ENCODE data around the gene PALM. TPM values are rescaled to one million over a fixed set of nuclear protein-coding genes. Genes with fewer than 3 reads are reported as not detected.
A peak's percentile ranks its signal among the peaks of the same experiment; 100 is the strongest.

The PALM gene
- total RNA-seq, 1 experiment from 2014 or later: 43.7 TPM

DNA sequence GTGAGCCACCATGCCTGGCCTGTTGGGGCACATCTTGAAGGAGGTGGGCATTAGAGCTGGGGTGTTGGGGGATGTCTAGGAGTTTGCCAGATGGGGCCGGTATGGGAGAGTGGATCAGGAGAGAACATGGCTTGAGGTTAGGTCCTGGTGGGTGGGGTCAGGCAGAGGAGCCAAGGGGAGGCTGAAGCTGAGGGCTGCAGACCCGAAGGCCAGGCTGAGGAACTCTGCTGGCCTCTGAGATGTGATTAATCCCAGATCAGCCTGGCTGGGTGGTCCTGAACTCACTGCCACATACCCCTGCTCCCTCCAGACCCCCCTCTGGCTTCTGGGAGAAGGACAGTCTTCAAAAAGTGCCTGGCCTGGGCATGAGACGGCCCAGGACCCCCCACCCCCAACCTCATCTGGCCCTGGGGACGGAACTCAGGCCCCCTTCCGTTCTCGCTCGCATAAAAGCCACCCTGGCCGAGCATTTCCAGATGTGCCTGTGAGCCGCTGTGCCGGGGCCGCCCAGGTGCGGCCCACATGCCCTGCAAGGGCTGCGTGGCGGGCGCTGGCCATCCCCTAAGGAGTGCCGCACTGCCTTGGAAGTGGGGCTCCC is 29.8 kb upstream of the PALM start:
- Histone ChIP-seq H3K9me3 (ENCODE audit: control insufficient read depth in 1 of 2, insufficient read depth in 1 of 2, low read depth in 1 of 2, low read length in 2 of 2) (no peaks in the 10 kb centered on the region), H3K9me2 (ENCODE audit: insufficient read depth) (no peaks in the 10 kb centered on the region), H3K27me3 (ENCODE audit: insufficient read depth, low read length) (no peaks in the 10 kb centered on the region), H3K4me3 (replicated peaks in 1 of 2; ENCODE audit: low read depth in 1 of 2, low read length in 2 of 2) (peak overlapping the region; percentile 56 to 82), H3K9ac (ENCODE audit: low read length) (peak overlapping the region; percentile 97), H2AFZ (ENCODE audit: low read depth, low read length, poor library complexity, severe bottlenecking) (no peak overlapping the region), H3K27ac (ENCODE audit: low read depth, low read length) (peak overlapping the region; percentile 99), H3K4me1 (ENCODE audit: control insufficient read depth in 1 of 2, insufficient read depth in 2 of 2, low read length in 2 of 2) (peaks cover 21 to 48% of the 10 kb centered on the region in 2 experiments), H3K36me3 (ENCODE audit: control insufficient read depth in 1 of 2, insufficient read depth in 2 of 2, low read length in 2 of 2) (no peaks in the 10 kb centered on the region; a peak in 1 of 4 replicates), H3K79me2 (ENCODE audit: insufficient read depth, low read length) (peaks cover 22% of the 10 kb centered on the region; the same call in 1 of the 2 replicates), H4K20me1 (ENCODE audit: insufficient read depth) (no peaks in the 10 kb centered on the region), H3K4me2 (ENCODE audit: low read length) (peak overlapping the region; percentile 98)
- RAD21 ChIA-PET (ENCODE audit: low non-redundant PET in 1 of 2, low total read pairs in 2 of 2, uncharacterized antibody in 2 of 2, unreplicated experiment in 2 of 2): no interaction called here
- TF ChIP-seq SIN3A (IDR thresholded peaks at IDR 0.05; ENCODE audit: low read depth) (no peak), SRF (IDR thresholded peaks at IDR 0.05; ENCODE audit: low read depth) (no peak), ZFX (IDR thresholded peaks at IDR 0.05) (no peak), EGR1 (IDR thresholded peaks at IDR 0.05; ENCODE audit: low read depth) (no peak), FOSL1 (IDR thresholded peaks at IDR 0.05; ENCODE audit: low read depth) (no peak), CBX3 (IDR thresholded peaks at IDR 0.05; ENCODE audit: low read depth) (no peak), ZNF274 (IDR thresholded peaks at IDR 0.05; ENCODE audit: low read depth, low read length) (no peak), ELF1 (IDR thresholded peaks at IDR 0.05; ENCODE audit: borderline replicate concordance, low read depth) (no peak), RAD21 (IDR thresholded peaks at IDR 0.05; ENCODE audit: low read depth) (no peak), CEBPB (IDR thresholded peaks at IDR 0.05; ENCODE audit: low read depth) (no peak), JUND (IDR thresholded peaks at IDR 0.05) (no peak)
- TF ChIP-seq, protein P1, sequence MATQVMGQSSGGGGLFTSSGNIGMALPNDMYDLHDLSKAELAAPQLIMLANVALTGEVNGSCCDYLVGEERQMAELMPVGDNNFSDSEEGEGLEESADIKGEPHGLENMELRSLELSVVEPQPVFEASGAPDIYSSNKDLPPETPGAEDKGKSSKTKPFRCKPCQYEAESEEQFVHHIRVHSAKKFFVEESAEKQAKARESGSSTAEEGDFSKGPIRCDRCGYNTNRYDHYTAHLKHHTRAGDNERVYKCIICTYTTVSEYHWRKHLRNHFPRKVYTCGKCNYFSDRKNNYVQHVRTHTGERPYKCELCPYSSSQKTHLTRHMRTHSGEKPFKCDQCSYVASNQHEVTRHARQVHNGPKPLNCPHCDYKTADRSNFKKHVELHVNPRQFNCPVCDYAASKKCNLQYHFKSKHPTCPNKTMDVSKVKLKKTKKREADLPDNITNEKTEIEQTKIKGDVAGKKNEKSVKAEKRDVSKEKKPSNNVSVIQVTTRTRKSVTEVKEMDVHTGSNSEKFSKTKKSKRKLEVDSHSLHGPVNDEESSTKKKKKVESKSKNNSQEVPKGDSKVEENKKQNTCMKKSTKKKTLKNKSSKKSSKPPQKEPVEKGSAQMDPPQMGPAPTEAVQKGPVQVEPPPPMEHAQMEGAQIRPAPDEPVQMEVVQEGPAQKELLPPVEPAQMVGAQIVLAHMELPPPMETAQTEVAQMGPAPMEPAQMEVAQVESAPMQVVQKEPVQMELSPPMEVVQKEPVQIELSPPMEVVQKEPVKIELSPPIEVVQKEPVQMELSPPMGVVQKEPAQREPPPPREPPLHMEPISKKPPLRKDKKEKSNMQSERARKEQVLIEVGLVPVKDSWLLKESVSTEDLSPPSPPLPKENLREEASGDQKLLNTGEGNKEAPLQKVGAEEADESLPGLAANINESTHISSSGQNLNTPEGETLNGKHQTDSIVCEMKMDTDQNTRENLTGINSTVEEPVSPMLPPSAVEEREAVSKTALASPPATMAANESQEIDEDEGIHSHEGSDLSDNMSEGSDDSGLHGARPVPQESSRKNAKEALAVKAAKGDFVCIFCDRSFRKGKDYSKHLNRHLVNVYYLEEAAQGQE (IDR thresholded peaks at IDR 0.05; ENCODE audit: low read depth): no peak
- TF ChIP-seq, protein P2, sequence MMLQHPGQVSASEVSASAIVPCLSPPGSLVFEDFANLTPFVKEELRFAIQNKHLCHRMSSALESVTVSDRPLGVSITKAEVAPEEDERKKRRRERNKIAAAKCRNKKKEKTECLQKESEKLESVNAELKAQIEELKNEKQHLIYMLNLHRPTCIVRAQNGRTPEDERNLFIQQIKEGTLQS (IDR thresholded peaks at IDR 0.05): no peak
- TF ChIP-seq, protein P3, sequence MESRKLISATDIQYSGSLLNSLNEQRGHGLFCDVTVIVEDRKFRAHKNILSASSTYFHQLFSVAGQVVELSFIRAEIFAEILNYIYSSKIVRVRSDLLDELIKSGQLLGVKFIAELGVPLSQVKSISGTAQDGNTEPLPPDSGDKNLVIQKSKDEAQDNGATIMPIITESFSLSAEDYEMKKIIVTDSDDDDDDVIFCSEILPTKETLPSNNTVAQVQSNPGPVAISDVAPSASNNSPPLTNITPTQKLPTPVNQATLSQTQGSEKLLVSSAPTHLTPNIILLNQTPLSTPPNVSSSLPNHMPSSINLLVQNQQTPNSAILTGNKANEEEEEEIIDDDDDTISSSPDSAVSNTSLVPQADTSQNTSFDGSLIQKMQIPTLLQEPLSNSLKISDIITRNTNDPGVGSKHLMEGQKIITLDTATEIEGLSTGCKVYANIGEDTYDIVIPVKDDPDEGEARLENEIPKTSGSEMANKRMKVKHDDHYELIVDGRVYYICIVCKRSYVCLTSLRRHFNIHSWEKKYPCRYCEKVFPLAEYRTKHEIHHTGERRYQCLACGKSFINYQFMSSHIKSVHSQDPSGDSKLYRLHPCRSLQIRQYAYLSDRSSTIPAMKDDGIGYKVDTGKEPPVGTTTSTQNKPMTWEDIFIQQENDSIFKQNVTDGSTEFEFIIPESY (IDR thresholded peaks at IDR 0.05; ENCODE audit: extremely low read depth, insufficient replicate concordance, low read length): no peak
- ATAC-seq: no peak
- CTCF ChIA-PET: no interaction called here
- intact Hi-C loops (cut with micrococcal nuclease): no loop called here
- BruUV-seq (replicated peaks): no TSS peak
- DNase-seq (ENCODE audit: low read depth, low spot score): no peak
- POLR2A ChIA-PET: interaction anchor here (2.6 kb wide), 1 partner anchor 25 kb away, joined by 10 read pairs; no protein-coding TSS in a partner anchor
